Measurements from ENCODE around the gene UPK1A. TPM values are rescaled to one million over a fixed set of nuclear protein-coding genes. Genes with fewer than 3 reads are reported as not detected.

The UPK1A gene
- total and polyA plus RNA-seq, 2 of the 8 experiments (the other 6 are each of a cell fraction or from before 2014, with no cell fraction given) = 0.56 to 9.9 TPM

GRCh38 chr19:35723671-35724070 is 57.4 kb downstream of the UPK1A start:
- no peaks in the 10 kb centered on the region; the same call in 1 of the 2 replicates for H3K23me2 ChIP-seq (ENCODE audit: low read depth, low read length)
- H2BK120ac ChIP-seq (replicated peaks; ENCODE audit: low read depth, low read length) = no peak overlapping the region
- H2AFZ ChIP-seq (ENCODE audit: low read length) = no peak overlapping the region
- no peak overlapping the region for H3K27ac ChIP-seq (ENCODE audit: low read depth, low read length)
- POLR2A ChIA-PET (ENCODE audit: partially characterized antibody) = interaction anchor here (0.7 to 6.1 kb wide), 5 partner anchors 9 to 227 kb away, joined by 3 to 39 read pairs (median 5); no protein-coding TSS in a partner anchor
- no peak overlapping the region for H4K5ac ChIP-seq (ENCODE audit: insufficient read length, low read depth, low read length)
- H2BK5ac ChIP-seq (ENCODE audit: low read depth, low read length) = no peak overlapping the region
- no peak overlapping the region for H3K23ac ChIP-seq (ENCODE audit: insufficient read length)
- DNase-seq (ENCODE audit: low read depth in 1 of 2, low spot score in 2 of 2) (no peak), FAIRE-seq (no peak)
- no peak overlapping the region for H2BK20ac ChIP-seq (ENCODE audit: low read length)
- H3K36me3 ChIP-seq (ENCODE audit: control insufficient read depth in 2 of 4, insufficient read depth in 4 of 4, low read length in 3 of 4) = peaks cover 41 to 64% (median 54%) of the 10 kb centered on the region in 4 experiments
- TF ChIP-seq TAF7 (optimal IDR thresholded peaks at IDR 0.05; ENCODE audit: borderline replicate concordance, low read depth, low read length) = no peak
- TF ChIP-seq RFX5 (IDR thresholded peaks at IDR 0.05; ENCODE audit: borderline replicate concordance, low read depth, low read length) = no peak
- TF ChIP-seq SIN3A (conservative IDR thresholded peaks at IDR 0.05 in 1 of 2, IDR thresholded peaks at IDR 0.05 in 1 of 2; ENCODE audit: low read depth in 1 of 2, low read length in 2 of 2) = no peak
- no peak for TF ChIP-seq KDM4A (IDR thresholded peaks at IDR 0.05; ENCODE audit: low read depth, low read length, severe bottlenecking)
- no peak for TF ChIP-seq EP300 (IDR thresholded peaks at IDR 0.05; ENCODE audit: borderline replicate concordance in 1 of 2, low read depth in 2 of 2, low read length in 2 of 2)
- TF ChIP-seq POLR2AphosphoS5 (IDR thresholded peaks at IDR 0.05; ENCODE audit: low read depth, low read length) = no peak
- no peak for TF ChIP-seq SIX5 (IDR thresholded peaks at IDR 0.05; ENCODE audit: low read depth, low read length)
- TF ChIP-seq HDAC6 (IDR thresholded peaks at IDR 0.05; ENCODE audit: low read depth, low read length) = no peak
- TF ChIP-seq SAP30 (IDR thresholded peaks at IDR 0.05; ENCODE audit: insufficient read depth, insufficient replicate concordance, low read length) = no peak
- no peak for TF ChIP-seq TAF1 (IDR thresholded peaks at IDR 0.05; ENCODE audit: low read depth, low read length)
- TF ChIP-seq E2F6 (IDR thresholded peaks at IDR 0.05) = no peak
- TF ChIP-seq POU5F1 (IDR thresholded peaks at IDR 0.05; ENCODE audit: low read depth, low read length) = no peak
- H4K91ac ChIP-seq (replicated peaks; ENCODE audit: insufficient read length, low read length) = no peak overlapping the region
- no peak overlapping the region for H3K4me2 ChIP-seq (ENCODE audit: insufficient read depth in 1 of 2, low read depth in 2 of 2, low read length in 2 of 2)
- CTCF ChIA-PET (ENCODE audit: partially characterized antibody) = interaction anchor here (0.7 to 11.8 kb wide), 4 partner anchors 15 to 168 kb away, joined by 3 to 80 read pairs (median 3); partner anchors contain the start of gene IGFLR1
- no peak overlapping the region for H3K4ac ChIP-seq (replicated peaks; ENCODE audit: insufficient read length, low read depth, low read length)
- no peak overlapping the region for H4K8ac ChIP-seq (ENCODE audit: extremely low read depth, insufficient read depth, low read length)
- H3K79me2 ChIP-seq (ENCODE audit: control insufficient read depth in 1 of 2, insufficient read depth in 2 of 2, low read length in 2 of 2) = peaks cover 0 to 16% of the 10 kb centered on the region in 2 experiments; a peak in 2 of 4 replicates
- no peak overlapping the region for H3K56ac ChIP-seq (replicated peaks; ENCODE audit: insufficient read length, low read depth, low read length)
- H3K18ac ChIP-seq (ENCODE audit: extremely low read depth, low read length) = no peak overlapping the region
- H3K79me1 ChIP-seq (ENCODE audit: low read depth, low read length) = peaks cover 6% of the 10 kb centered on the region; the same call in 1 of the 2 replicates
- H3K27me3 ChIP-seq (replicated peaks in 1 of 4; ENCODE audit: control insufficient read depth in 3 of 4, extremely low read depth in 1 of 4, insufficient read depth in 3 of 4, low read length in 3 of 4) = no peaks in the 10 kb centered on the region
- no peak overlapping the region for H3K9ac ChIP-seq (replicated peaks in 1 of 4; ENCODE audit: extremely low read depth in 1 of 4, low read depth in 3 of 4, low read length in 3 of 4)
- 95% methylated on average over 20 of the region's 24 CpGs; no CpG with 5 or more reads in 1 of the 2 experiments for WGBS, 2 experiments (ENCODE audit: extremely low coverage in 1 of 2, insufficient coverage in 1 of 2, insufficient read length in 1 of 2, insufficient replicate concordance in 2 of 2, low coverage in 1 of 2, low lambda C conversion rate in 2 of 2, missing lambda C conversion rate in 1 of 2)
- no peaks in the 10 kb centered on the region for H3K9me3 ChIP-seq (ENCODE audit: insufficient read depth in 2 of 2, low read depth in 1 of 2, low read length in 1 of 2)
- H4K20me1 ChIP-seq (replicated peaks in 1 of 2; ENCODE audit: control insufficient read depth in 1 of 2, insufficient read depth in 2 of 2, low read length in 2 of 2) = peaks cover 7 to 19% of the 10 kb centered on the region in 2 experiments
- H3K14ac ChIP-seq (ENCODE audit: insufficient read length) = no peak overlapping the region
- no peak overlapping the region for H3K4me3 ChIP-seq (ENCODE audit: extremely low read depth in 1 of 4, insufficient read depth in 2 of 4, low read depth in 3 of 4, low read length in 4 of 4)
- H3K4me1 ChIP-seq (replicated peaks in 1 of 4; ENCODE audit: control insufficient read depth in 3 of 4, insufficient read depth in 4 of 4, low read length in 3 of 4) = peaks cover 0 to 5% (median under 1%) of the 10 kb centered on the region in 4 experiments; a peak in 2 of 7 replicates
- no peak overlapping the region for H2BK12ac ChIP-seq (ENCODE audit: low read depth, low read length)
- no peak overlapping the region for H2BK15ac ChIP-seq (ENCODE audit: low read length)
- no peak overlapping the region for H2AK5ac ChIP-seq (ENCODE audit: low read depth, low read length)

Measured in H1 (cell line).